ENCODE data around the gene INPP4A.

Gene INPP4A

DNA sequence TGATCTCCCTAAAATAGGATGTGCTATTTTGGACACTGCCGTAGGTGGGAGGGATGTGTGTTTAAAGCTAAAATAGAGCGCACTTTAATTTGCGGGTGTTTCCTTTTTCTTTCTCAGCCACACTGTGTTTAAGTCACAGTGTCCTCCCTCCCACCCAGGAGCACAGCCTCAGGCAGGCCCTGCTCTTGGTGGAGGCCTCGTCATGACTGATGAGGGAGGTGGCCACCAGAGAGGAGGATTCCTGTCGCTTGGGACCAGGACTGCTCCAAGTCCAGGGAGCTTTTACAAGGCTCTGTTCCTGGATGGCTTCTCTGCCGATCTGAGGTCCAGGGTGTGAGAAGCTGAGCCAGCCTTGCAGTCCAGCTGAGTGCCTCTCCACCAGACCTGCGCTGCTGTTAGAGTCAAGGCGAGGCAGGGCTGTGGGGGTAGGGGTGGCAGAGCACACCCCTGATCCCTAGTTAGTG, 33.5 kb downstream of the INPP4A start:
- DNase-seq = no peak

DNA sequence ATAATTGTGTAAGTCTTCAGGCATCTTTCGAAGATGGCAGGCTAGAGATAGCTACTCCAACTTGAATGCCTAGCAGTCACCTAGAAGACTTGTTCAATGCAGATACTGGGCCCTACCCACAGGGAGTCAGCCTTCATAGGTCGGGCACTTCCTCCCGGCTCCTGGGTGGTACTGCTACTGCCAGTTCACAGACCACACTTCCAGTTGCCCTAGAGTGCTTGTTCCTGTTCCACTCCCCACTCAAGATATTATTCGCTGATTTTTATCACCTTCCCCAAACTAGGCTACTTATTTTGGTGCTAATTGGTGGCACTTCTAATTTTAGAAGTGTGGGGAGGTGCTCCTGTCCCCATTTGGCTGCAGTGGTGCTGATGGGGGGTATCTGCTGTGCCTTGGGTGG, 34.2 kb downstream of the INPP4A start:
- no peak for DNase-seq

DNA sequence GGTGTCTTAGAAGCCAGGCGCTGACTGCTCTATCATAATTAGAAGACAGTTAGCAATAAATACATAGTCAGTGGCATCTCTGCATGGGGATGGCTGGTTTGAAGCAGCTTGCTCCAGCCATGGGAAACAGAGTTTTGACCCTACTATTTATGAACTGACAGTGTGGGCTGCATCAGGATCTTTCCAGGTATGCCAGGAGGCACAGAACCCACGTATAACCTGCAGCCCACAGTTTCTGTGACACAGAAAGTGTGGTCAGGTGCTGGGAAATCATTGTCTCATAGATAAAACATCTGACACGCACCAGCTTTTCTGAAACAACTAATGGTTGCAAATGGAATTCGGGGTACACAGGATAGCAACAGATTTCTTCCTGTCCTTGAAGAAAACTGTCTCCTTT, 34.7 kb downstream of the INPP4A start:
- no peak for DNase-seq

DNA sequence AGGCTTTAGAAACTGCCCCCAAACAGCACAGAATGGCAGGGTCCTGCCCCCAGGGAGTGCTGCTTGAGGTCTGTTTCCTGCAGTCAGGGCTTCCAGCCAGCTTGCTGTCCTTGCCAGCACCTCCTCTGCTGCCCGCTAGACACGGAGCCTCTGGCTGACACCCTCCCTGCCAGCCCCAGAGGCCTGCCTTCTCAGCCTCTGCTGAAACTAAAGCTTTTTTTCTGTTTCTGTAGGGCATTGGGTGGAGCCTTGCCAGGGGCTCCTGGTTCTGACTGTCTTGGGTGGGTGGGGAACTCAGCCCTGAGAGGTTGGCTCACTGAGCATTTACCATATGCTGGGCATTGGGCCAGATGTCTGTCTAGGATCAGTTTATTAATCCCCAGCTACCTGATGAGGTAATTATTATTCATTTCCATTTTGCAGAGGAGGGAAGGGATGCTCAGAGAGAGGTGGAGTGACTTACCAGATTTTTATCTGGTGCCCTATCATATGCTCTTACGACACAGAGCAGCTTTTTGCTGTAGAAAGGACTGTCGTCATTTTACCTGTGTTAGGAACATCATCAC, 35.4 kb downstream of the INPP4A start:
- DNase-seq = peak; percentile 38

DNA sequence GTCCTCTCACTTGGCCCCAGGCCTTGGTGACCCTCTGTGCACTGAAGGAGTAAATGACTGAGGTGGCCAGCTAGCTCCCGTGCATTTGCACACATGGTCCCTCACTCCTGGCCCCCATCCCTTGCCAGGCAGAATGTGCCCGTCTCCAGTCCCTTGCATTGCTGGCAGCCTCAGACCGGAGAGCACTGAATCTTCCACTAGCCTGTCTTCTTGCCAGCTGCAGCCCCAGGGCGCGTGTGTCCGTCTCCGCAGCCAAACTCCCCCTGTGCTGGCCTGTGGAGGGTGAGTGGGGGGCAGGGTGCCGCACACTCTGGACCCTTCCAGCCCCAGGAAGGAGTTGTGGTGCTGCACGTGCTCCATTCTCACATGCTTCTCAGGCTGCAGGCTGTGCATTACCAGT, 35.9 kb downstream of the INPP4A start:
- no peak for DNase-seq

DNA sequence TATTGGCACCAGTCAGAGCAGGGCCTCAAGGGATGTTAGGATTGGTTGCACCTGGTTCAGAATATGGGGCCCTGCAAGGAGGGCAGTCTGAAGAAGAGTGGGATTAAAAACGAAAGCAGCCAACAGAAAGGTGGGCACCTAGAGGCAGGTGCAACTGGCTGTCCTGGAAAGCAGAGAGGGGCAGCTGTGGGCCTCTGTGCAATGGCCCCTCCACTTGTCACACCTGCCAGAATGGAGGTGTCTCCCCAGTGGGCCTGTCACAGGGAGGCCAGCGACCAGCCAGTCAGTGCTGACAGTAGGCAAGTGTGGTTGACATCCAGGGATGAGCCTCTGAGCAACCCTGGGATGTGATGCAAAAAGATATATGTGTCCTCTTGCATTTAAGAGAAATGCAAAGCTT, 37.7 kb downstream of the INPP4A start:
- DNase-seq = no peak

DNA sequence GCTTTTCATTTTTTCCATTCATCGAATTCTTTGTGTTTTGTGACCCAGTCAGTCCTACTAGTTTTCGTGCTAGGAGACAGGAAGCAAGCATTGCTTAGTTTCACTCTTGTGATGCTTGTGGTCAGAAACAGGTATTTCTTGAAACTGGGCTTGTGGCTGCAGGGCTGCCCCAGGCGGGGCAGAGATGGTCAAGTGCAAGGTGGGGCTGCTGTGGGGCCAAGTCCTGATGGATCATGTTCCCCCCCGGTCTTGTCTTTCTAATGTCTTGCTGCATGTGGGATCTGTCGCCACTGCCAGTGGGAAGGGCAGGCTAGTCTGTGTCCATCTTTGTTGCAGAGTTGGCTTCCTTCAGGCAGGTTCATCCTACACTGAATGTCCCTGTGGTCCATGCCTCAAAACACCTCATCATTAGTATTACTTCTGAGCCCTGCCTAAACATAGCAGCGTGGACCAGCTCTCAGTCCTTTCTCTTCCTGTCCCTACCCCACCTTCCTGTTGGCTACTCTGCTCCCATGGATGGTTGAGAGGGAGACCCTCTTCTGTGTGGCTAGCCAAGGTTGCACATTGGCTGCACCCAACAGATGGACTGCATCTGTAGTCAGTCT, 38.7 kb downstream of the INPP4A start:
- no peak for DNase-seq

DNA sequence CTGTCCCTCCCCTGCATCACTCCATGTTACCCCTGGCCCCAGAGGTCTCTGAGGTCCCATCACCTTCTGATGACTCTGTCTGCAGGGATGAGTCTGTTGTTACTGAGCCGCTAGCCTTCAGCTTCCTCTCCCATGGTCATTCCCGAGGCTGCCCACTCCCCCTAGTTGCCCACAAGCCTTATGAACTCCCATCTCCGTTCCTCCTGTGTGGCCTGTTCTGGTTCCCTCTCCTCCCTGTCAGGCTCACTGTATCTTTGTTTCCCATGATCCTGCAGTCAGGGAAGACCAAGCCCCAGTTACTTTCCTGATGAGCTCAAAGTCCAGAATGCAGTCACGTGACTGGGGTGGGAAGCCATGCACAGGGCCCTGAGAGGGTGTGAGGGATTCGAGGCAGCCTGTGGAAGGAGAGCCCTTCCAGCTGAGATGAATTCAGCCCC, 39.5 kb downstream of the INPP4A start:
- no peak for DNase-seq

DNA sequence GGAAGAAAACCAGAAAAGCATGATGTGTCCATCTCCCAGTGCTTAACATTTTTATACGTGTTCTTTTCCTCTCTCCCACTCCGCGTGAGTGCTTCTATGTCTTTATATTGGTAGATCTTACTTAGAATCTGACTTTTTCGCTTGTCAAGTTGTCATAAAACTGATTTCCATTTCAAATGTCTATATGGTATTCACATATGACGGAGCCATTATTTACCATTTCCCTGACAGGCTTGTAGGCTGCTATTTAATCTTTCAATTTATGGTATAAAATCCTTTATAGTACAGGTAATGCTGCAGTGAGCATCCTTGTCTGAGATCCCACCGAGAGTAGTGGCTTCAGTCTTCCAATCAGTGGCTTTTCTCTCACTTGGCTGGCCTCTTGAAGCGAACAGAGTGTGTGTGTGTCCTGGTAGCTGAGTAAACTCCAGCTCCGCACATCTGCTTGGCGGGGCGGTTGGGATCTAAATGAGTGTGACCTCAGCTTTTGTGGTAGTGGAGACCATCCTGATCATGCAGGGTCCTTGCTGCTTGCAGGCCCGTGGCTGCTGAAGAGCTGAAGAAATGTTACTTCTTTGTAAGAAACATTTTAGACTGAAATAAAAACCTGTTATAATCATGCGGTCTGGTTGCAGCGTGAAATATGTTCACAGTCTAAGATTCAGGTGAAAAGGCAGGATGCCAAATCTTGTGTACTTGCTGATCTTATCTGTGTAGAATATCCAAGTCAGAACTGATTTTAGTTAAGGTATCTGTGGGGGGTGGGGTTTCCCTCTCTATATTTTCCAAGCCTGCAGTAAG, 40.2 kb downstream of the INPP4A start:
- no peak for DNase-seq

DNA sequence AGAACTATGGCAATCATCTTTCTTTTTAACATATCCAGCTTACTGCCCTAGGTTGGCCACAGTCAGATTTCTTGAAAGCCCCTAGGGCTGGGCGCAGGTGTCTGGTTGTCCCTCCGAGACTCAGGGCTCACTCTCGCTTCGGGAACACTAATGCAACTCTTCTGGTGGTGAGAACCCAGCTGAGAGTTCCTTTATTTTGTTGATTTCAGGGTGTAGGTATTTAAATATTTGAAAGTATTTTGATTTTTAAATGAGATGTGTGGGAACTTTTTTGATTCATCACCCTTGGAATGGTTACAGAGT, 40.7 kb downstream of the INPP4A start:
- DNase-seq = no peak

DNA sequence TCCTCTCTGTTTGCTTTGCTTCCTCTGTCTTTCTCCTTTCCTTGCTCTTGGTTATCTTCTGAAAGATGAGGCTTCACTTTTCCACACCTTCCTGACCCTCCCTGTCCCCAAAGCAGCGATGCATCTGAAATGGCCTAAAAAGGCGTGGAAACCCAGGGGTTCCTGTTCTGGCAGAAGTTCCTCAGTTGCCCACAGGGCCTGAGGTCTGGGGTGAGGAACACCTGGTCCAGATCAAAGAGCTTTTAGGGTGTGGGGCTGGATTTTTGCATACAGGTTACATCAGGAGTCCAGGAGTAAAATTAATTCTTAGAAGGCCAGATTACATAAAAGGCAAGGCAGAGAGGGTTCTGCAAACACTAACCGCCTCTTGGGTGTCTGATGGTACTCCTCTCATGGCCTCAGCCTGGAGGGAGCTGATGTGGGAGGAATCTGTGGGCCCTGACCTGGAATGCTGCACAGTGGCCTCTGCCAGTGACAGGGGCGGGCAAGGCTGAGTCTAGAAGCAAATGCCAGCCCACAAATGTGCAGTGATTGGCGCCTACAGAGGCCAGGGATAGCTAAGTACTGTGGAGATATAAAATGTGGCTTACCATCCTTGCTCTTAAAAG, 41.8 kb downstream of the INPP4A start:
- DNase-seq = no peak

DNA sequence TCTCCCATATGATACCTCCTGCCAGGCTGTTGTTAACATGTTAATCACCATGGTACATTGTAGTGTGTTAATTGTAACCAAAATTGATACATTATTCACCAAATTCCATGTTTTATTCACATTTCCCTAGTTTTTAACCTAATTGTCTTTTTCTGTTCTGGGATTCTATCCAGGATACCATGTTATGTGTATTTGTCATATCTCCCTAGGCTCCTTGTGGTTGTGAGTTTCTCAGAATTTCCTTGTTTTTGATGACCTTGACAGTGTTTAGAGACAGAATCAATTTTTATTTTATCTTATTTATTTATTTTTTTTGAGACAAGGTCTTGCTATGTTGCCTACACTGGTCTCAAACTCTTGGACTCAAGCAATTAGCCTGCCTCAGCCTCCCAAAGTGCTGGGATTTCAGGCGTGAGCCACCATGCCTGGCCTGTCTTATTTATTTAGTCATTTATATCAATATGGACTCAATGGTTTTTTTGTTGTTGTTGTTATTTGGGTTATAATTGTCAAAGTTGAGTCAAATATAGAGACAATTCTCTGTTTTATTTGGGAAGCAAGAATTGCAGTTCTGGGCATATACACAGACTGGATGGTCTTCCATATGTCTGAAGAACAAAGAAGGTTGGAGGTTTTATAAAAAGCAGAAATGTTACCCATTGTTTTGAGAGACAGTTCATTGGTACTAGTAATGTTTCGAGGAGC, 42.6 kb downstream of the INPP4A start:
- no peak for DNase-seq

DNA sequence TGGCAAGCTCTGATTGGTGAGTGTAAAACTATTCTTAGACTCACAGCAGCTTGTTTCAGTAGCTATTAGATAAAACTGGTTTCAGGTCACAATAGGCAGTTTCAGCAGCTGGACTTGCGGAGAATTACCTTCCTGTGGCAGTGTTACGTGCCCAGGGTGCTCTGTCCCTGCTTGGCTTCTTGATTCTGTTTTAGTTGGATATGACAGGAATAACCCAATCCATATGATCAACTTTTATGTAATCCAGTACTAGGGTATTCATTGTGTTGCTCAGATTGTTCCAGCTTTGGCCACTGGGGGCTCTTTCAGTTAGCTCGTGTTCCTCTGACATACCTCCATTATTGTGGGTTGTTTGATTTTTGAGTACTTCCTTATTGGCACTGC, 43.1 kb downstream of the INPP4A start:
- DNase-seq = no peak

DNA sequence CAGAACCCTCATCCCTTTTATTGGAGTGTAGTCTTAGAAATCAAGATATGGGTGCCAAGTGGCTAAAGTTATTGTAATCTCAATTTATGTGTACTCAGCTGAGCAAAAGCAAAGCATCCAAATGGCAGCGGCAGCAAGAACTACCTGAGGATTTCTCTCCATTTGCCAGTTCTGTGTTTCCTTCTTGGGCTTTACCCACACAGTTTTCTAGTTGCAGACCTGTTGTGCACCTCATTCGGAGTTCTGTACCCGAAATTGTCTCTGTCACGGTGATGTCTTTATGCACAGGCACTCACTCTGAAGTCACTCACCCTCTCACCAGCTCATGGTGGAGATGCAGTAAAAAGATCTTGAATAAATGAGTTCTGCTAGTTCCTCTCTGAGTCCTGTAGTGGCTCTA, 43.6 kb downstream of the INPP4A start:
- no peak for DNase-seq

DNA sequence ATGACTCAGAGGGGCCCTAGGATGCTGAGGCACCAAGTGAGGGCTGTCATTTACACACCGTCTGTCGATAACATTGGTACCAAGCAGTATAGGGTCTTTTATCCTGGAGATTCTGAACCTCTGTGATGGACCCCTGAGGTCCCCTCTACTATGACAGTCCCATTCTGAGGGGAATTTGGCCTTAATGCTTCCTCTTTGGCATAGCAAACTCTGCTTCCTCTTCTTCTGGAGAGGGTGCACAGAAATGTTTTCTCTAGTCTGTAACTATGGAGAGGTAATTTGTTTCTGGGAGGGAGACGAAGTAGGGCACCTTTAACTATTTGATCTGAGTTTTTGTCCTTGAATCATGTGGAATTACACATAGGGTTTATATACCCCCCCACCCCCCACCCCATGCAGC, 44.8 kb downstream of the INPP4A start:
- no peak for DNase-seq

DNA sequence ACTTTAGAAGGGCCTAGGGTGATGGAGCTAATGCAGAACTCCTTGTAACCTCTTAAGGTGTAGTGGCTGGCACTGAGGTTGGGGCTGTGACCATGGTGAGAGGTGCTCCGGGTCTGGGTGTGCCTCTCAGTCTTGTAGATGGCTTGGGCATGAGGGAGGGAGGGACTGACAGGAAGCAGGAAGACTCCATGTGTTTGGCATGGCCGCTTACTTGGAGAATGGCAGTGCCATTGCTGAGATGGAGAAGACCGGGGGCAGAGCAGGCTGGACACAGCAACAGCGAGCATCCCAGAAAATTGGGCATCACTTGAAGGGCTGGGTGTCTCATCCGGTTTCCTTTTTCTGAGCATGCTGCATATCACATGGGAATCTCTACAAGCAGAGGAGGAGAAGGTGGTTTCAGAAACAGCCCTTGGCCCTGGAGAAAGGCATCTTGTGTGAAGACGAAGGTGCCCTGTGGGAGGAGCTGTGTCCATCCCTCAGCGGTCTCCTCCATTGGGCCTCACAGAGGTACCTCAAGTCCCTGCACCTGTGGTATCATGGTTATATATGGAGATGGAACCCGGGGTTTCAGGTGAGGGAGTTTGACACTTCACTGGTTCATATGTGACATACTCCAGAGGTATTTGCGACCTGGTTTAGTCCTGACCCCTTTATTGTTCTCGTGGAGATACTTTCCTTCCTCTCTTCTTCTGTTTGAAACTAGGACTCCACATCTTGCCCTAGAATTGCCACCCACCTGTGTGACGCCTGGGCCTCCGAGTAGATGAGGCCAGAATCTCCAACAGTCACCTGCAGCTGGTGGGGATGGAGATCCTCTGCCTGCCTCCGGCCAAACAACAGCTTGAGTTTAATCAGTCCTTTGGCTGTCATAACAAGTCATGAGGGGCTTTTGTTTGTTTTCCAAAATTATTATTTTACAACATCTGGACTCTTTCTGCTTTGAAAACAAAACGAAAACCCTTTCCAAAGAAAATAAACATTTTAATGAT, 45.6 kb downstream of the INPP4A start:
- no peak for DNase-seq

DNA sequence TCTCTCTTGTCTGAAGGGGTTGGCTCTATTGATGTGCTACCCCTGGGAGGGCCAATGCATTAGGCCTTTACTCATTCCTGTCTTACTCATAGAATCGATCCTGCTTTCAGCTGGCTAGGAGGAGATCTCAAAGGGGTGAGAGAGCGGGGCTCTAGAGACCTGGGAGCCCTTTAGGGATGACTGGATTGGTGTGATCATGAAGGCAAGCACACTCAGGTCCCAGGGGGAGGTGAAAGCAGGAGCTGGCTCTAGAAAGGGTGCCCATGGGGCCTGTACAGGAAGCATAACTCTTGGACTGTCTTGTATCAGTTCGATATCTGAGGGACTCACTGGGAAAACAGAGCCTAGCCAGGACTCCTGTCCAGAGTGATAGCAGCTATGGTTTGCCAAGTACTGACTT, 47.8 kb downstream of the INPP4A start:
- no peak for DNase-seq

DNA sequence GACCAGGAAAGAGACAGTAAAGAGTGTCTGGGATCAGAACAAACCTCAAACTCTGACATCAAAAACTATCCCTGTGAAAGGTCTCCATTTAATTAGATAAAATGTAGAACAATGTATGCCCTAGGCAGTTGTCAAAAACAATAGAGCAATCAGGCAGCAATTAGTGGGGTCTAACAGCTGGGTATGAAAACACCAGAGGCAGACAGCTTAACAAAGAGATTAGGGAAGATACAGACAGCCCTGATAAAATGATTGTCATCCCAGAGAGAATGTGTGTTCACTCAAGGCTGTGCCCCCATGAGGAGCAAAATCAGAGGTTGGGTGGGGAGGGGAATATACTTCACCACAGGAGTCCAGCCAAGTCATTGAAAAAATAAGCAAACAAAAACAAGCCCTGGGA, 50.0 kb downstream of the INPP4A start:
- no peak for DNase-seq

DNA sequence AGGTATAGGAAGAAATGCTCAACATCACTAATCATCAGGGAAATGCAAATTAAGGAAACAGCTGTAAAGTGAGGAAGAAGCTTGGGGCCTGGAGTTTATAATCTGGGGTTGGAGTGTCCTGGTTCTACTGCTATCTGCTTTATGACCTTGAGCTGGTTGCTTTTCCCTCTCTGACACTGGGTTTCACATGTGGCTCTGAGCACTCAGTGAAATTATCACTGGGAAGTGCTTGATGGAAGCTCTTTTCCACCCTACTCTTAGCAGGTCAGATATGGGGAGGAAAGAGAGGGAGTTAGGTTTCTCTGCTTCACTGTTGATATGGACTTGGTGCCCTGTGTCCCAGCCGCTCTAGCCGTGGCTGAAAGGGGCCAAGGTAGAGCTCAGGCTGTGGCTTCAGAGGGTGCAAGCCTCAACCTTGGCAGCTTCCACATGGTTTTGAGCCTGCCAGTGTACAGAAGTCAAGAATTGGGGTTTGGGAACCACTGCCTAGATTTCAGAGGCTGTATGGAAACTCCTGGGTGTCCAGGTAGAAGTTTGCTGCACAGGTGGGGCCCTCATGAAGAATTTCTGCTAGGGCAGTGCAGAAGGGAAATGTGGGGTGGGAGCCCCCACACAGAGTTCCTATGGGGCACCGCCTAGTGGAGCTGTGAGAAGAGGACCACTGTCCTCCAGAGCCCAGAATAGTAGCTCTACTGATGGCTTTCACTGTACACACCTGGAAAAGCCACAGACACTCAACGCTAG, 52.3 kb downstream of the INPP4A start:
- DNase-seq = no peak

DNA sequence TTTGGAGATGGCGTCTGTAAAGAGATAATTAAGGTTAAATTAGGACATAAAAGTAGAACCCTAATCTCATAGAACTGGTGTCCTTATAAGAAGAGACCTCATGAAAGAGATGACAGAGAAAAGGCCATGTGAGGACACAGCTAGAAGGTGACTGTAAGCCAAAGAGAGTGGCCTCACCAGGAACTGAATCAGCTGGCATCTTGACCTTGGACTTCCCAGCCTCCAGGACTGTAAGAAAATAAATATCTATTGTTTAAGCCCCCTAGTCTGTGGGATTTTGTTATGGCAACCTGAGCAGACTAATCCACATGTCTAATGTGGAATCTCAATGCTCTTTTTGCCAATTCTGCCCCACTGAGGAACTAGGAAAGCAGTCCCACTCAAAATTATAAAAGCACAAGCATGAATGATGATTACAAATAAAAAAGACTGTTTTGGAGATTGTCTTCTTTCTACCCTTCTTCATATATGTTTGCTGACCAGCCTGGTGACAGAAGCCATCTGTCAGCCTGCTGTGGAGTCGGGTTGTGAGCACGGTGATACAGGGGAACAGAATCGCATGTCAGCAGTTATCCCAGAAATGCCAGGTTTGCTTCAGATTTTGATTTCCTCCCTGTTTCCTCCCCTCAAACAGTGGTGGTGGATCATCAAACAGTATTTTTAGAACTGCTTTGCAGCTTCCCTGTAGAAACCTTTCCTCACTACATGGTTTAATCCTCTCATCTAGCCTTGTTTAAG, 54.2 kb downstream of the INPP4A start:
- DNase-seq = no peak

DNA sequence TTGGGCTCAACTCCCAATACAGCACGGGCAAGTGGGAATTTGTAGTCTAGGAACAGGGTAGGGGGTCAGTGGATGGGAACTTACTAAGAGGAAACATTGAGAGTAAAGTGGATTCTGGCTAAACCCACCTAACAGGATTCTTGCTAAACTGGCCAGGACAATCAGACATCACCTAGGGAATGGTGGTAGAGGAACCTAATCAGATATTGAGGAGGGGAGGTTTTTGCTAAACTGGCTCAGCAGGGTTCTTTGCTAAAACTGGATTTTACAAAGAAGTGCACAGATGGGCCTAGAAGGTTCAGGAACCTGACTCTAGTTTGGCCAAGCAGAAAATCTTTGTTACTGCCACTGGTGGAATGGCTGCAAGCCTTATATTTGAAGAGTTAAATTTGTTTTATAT, 55.9 kb downstream of the INPP4A start:
- no peak for DNase-seq

Measured in NCI-H1092 (cell line).